SK-N-SH (cell line): ENCODE results near the gene TPRG1. TPM values are rescaled to one million over a fixed set of nuclear protein-coding genes. Genes with fewer than 3 reads are reported as not detected.

Source experiments
- CTCF ChIA-PET: fragments of 300-600, 350-600 bp; formaldehyde crosslinking; extraction: SDS; loops from one replicate; lab custom pipeline; 2021; lab: Yijun Ruan, JAX
- POLR2A ChIA-PET: fragments of 350-600 bp; sonication (Branson Sonifier 250); formaldehyde crosslinking; extraction: SDS; loops from one replicate; lab custom pipeline; 2020; ENCODE audit warnings: antibody characterized with exemption, inconsistent platforms; lab: Yijun Ruan, JAX
- DNase-seq: peaks from one replicate; pipeline ENCODE4 v3.0.0; 2012
- H2AFZ ChIP-seq: fragments of 200-600 bp; sonication (generic); 2 replicates; pipeline ENCODE4 v1.8.1; 2016; ENCODE audit warnings: antibody characterized with exemption, mild to moderate bottlenecking, low read depth
- H3F3A ChIP-seq: fragments of 200-600 bp; sonication (generic); replicated peaks from 2 replicates; pipeline ENCODE3; 2016; ENCODE audit warnings: antibody characterized with exemption, mild to moderate bottlenecking; ENCODE audit not compliant: insufficient read depth
- H3K27ac ChIP-seq, 2 experiments: fragments of 200-500 bp in 1 of 2; fragments of 200-600 bp in 1 of 2; sonication (Bioruptor generic) in 1 of 2; sonication (generic), shearing (Covaris generic) in 1 of 2; 2 replicates each; pipeline versions ENCODE4 v1.5.1 to v1.6.1; 2014 to 2016; ENCODE audit warnings: low read depth in 2 of 2, inconsistent platforms in 1 of 2, low read length in 1 of 2, mild to moderate bottlenecking in 1 of 2, mixed read lengths in 1 of 2
- H3K27me3 ChIP-seq: fragments of 200-600 bp; sonication (generic), shearing (Covaris generic); 2 replicates; pipeline ENCODE4 v1.6.1; 2016; ENCODE audit warnings: mixed run types; ENCODE audit not compliant: insufficient read depth
- H3K36me3 ChIP-seq, 2 experiments: fragments of 200-500 bp in 1 of 2; fragments of 200-600 bp in 1 of 2; sonication (Bioruptor generic) in 1 of 2; sonication (generic) in 1 of 2; replicated peaks in 1 of 2; 2 replicates each; pipeline versions ENCODE3 to v1.5.1; 2014 to 2016; ENCODE audit warnings: low read length in 1 of 2, mild to moderate bottlenecking in 1 of 2; ENCODE audit not compliant: insufficient read depth in 2 of 2, control insufficient read depth in 1 of 2
- H3K4me1 ChIP-seq, 2 experiments: fragments of 200-500 bp in 1 of 2; fragments of 200-600 bp in 1 of 2; sonication (Bioruptor generic) in 1 of 2; sonication (generic), shearing (Covaris generic) in 1 of 2; 2 replicates each; pipeline versions ENCODE4 v1.5.1 to v1.6.1; 2014 to 2016; ENCODE audit warnings: low read depth in 1 of 2, low read length in 1 of 2, mixed run types in 1 of 2; ENCODE audit not compliant: insufficient read depth in 2 of 2, control insufficient read depth in 1 of 2
- H3K4me2 ChIP-seq: fragments of 200-600 bp; sonication (generic), shearing (Covaris generic); 2 replicates; pipeline ENCODE4 v1.6.1; 2017; ENCODE audit warnings: mixed run types
- H3K4me3 ChIP-seq, 2 experiments: fragments of 200-500 bp in 1 of 2; fragments of 200-600 bp in 1 of 2; sonication (Bioruptor generic) in 1 of 2; sonication (generic), shearing (Covaris generic) in 1 of 2; 2 replicates each; pipeline versions ENCODE4 v1.5.1 to v1.8.1; 2014 to 2016; ENCODE audit warnings: low read depth in 2 of 2, inconsistent platforms in 1 of 2, low read length in 1 of 2, mild to moderate bottlenecking in 1 of 2, mixed read lengths in 1 of 2, moderate library complexity in 1 of 2
- H3K79me2 ChIP-seq: fragments of 200-600 bp; sonication (generic); 2 replicates; pipeline ENCODE4 v1.8.1; 2017; ENCODE audit warnings: mild to moderate bottlenecking; ENCODE audit not compliant: insufficient read depth
- H3K9ac ChIP-seq: fragments of 200-600 bp; sonication (generic); 2 replicates; pipeline ENCODE4 v1.6.1; 2017; ENCODE audit warnings: mixed run types
- H3K9me2 ChIP-seq: fragments of 200-600 bp; sonication (generic); 2 replicates; pipeline ENCODE4 v1.6.1; 2017; ENCODE audit warnings: mixed run types
- H3K9me3 ChIP-seq: fragments of 200-600 bp; sonication (generic); 2 replicates; pipeline ENCODE4 v1.6.1; 2017; ENCODE audit warnings: mixed run types, mild to moderate bottlenecking, moderate library complexity
- H4K20me1 ChIP-seq: fragments of 200-600 bp; sonication (generic); 2 replicates; pipeline ENCODE4 v1.6.1; 2017; ENCODE audit warnings: mild to moderate bottlenecking, mixed run types; ENCODE audit not compliant: insufficient read depth
- CTCF ChIP-seq: fragments of 200-600 bp; sonication (generic); IDR thresholded peaks from 2 replicates; pipeline ENCODE4 v1.6.1; 2017; ENCODE audit warnings: antibody characterized with exemption, mild to moderate bottlenecking, moderate library complexity
- FOXJ3 ChIP-seq: sonication (generic); formaldehyde crosslinking; IDR thresholded peaks from 2 replicates; pipeline ENCODE4 v1.5.1; 2020; ENCODE audit warnings: mild to moderate bottlenecking, missing genetic modification reagents
- FOXM1 ChIP-seq: IDR thresholded peaks from 2 replicates; pipeline ENCODE4 v1.4.0; 2012; ENCODE audit warnings: low read depth, mild to moderate bottlenecking
- GABPA ChIP-seq: IDR thresholded peaks from 2 replicates; pipeline ENCODE4 v1.4.0; 2012; ENCODE audit warnings: low read depth, mild to moderate bottlenecking
- GATA2 ChIP-seq: sonication (generic); formaldehyde crosslinking; IDR thresholded peaks from 2 replicates; pipeline ENCODE4 v1.5.0; 2020; ENCODE audit warnings: mild to moderate bottlenecking, missing genetic modification reagents
- JUND ChIP-seq: IDR thresholded peaks from 2 replicates; pipeline ENCODE4 v1.4.0; 2012
- MEF2A ChIP-seq: IDR thresholded peaks from 2 replicates; pipeline ENCODE4 v1.4.0; 2012; ENCODE audit warnings: low read depth, borderline replicate concordance
- NRF1 ChIP-seq: IDR thresholded peaks from 2 replicates; pipeline ENCODE4 v1.6.1; 2012; ENCODE audit warnings: low read depth, mild to moderate bottlenecking, low read length
- RAD21 ChIP-seq: IDR thresholded peaks from 2 replicates; pipeline ENCODE4 v1.6.1; 2012; ENCODE audit warnings: mild to moderate bottlenecking, low read length
- RCOR1 ChIP-seq: fragments of 150-350 bp; IDR thresholded peaks from 2 replicates; pipeline ENCODE4 v1.6.1; 2017; ENCODE audit warnings: antibody characterized with exemption, low read length
- REST ChIP-seq: IDR thresholded peaks from 2 replicates; pipeline ENCODE4 v1.6.1; 2012; ENCODE audit warnings: mild to moderate bottlenecking, low read depth, low read length, moderate library complexity
- RFX5 ChIP-seq: IDR thresholded peaks from 2 replicates; pipeline ENCODE4 v1.6.1; 2012; ENCODE audit warnings: mild to moderate bottlenecking, improper control_type of control experiment, low read length
- RXRA ChIP-seq: IDR thresholded peaks from 2 replicates; pipeline ENCODE4 v1.4.0; 2012; ENCODE audit warnings: low read depth, mild to moderate bottlenecking, borderline replicate concordance
- SMC3 ChIP-seq: IDR thresholded peaks from 2 replicates; pipeline ENCODE4 v1.6.1; 2012; ENCODE audit warnings: low read depth, low read length, improper control_type of control experiment
- TAF1 ChIP-seq: IDR thresholded peaks from 2 replicates; pipeline ENCODE4 v1.6.1; 2012; ENCODE audit warnings: low read depth, mild to moderate bottlenecking, low read length, moderate library complexity, borderline replicate concordance
- TEAD4 ChIP-seq: IDR thresholded peaks from 2 replicates; pipeline ENCODE4 v1.4.0; 2012; ENCODE audit warnings: mild to moderate bottlenecking, borderline replicate concordance; ENCODE audit not compliant: insufficient read depth
- USF1 ChIP-seq: IDR thresholded peaks from 2 replicates; pipeline ENCODE4 v1.4.0; 2012; ENCODE audit warnings: low read depth, borderline replicate concordance
- USF2 ChIP-seq: fragments of 150-350 bp; IDR thresholded peaks from 2 replicates; pipeline ENCODE4 v1.6.1; 2017; ENCODE audit warnings: antibody characterized with exemption, low read length, low read depth, borderline replicate concordance
- YY1 ChIP-seq: IDR thresholded peaks from 2 replicates; pipeline ENCODE4 v1.4.0; 2012; ENCODE audit warnings: low read depth, mild to moderate bottlenecking
- WGBS: methylation state at CpG from one replicate; pipeline ENCODE4 v1.1.6; 2017; ENCODE audit warnings: low lambda C conversion rate; 5-methylcytosine and 5-hydroxymethylcytosine counted together
- polyA plus RNA-seq, 3 experiments: library from polyadenylated mRNA; depleted of rRNA; stranded (reverse); fragments of >200 nt; gene quantifications; 2 replicates each; pipeline ENCODE4 v1.2.3, GENCODE V29; 2012
- TF ChIP-seq, protein P1 (sequence below): IDR thresholded peaks from 2 replicates; pipeline ENCODE4; 2012

TPRG1 gene
- polyA plus RNA-seq, 1 of the 3 experiments (the other 2 are of a cell fraction): 0.64 TPM

DNA sequence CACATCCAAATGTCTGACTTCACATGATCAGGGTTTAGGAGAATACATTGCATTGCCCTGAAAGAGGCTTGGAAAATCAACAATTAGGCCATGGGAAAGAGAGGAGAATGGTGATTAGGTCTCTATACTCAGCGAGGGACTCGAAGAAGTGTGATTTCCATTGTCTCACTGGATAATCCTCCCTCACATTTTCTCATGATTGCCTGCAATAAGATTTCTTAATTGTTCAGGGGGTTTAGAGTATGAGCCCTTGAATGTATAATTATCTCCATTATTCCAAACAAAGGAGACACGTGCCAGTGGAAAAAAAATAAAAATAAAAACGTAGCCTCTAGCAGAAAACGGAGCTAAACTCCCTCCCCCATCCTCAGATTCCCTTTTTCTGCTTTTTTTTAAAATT lies 173.2 kb downstream of the TPRG1 start:
- H2AFZ ChIP-seq: no peak overlapping the region
- POLR2A ChIA-PET: no interaction called here
- H3K27me3 ChIP-seq: 0 out of 2 replicates have a peak, but pooled peaks cover 3% of the 10 kb centered on the region
- no peaks in the 10 kb centered on the region for H3K9me2 ChIP-seq
- H3K9me3 ChIP-seq: no peaks in the 10 kb centered on the region
- TF ChIP-seq USF1 (no peak), FOXM1 (no peak), RXRA (no peak), REST (no peak), MEF2A (no peak), YY1 (no peak), TEAD4 (no peak), RFX5 (no peak), RAD21 (no peak), JUND (no peak), NRF1 (no peak), GABPA (no peak), USF2 (no peak), FOXJ3 (CRISPR knock-in tag) (no peak), GATA2 (no peak), CTCF (no peak), RCOR1 (no peak), TAF1 (no peak), SMC3 (no peak)
- TF ChIP-seq, protein P1, sequence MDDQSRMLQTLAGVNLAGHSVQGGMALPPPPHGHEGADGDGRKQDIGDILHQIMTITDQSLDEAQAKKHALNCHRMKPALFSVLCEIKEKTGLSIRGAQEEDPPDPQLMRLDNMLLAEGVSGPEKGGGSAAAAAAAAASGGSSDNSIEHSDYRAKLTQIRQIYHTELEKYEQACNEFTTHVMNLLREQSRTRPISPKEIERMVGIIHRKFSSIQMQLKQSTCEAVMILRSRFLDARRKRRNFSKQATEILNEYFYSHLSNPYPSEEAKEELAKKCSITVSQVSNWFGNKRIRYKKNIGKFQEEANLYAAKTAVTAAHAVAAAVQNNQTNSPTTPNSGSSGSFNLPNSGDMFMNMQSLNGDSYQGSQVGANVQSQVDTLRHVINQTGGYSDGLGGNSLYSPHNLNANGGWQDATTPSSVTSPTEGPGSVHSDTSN: no peak
- no peak overlapping the region for H3K27ac ChIP-seq
- no peak overlapping the region for H3K4me2 ChIP-seq
- H3K79me2 ChIP-seq: no peaks in the 10 kb centered on the region
- CTCF ChIA-PET: no interaction called here
- H3K9ac ChIP-seq: no peak overlapping the region
- DNase-seq: no peak
- H3F3A ChIP-seq: no peaks in the 10 kb centered on the region
- no peaks in the 10 kb centered on the region for H4K20me1 ChIP-seq
- 8% methylated on average over 5 of the region's 5 CpGs for WGBS
- H3K4me3 ChIP-seq: no peak overlapping the region
- no peaks in the 10 kb centered on the region for H3K36me3 ChIP-seq
- H3K4me1 ChIP-seq: no peaks in the 10 kb centered on the region
